HG02642 (cell line): Measurements from ENCODE around the gene AGR3.

Source experiments
- ATAC-seq: cut with Tn5 transposase; IDR thresholded peaks from one replicate; pipeline ENCODE4 v1.9.1; 2021; ENCODE audit warnings: mild to moderate bottlenecking; ENCODE audit not compliant: unreplicated experiment, poor library complexity

AGR3 gene

GRCh38 chr7:16881844-16882243 lies at the start of gene AGR3:
Gene AGR3 (minus strand): TSS chr7:16881983. CDS start chr7:16878618, 3,365 bp downstream.
- no peak for ATAC-seq

GRCh38 chr7:16930946-16931345 lies 49.2 kb upstream of the AGR3 start:
- no peak for ATAC-seq

GRCh38 chr7:16929146-16929762 lies 47.5 kb upstream of the AGR3 start:
- peak; percentile 80 for ATAC-seq

GRCh38 chr7:16926861-16927260 lies 45.1 kb upstream of the AGR3 start:
- ATAC-seq: no peak

- ATAC-seq: peak; percentile 40
Measured at GRCh38 chr7:16926283-16926682, 44.5 kb upstream of the AGR3 start.

- ATAC-seq: no peak
Measured at GRCh38 chr7:16925609-16926008, 43.8 kb upstream of the AGR3 start.

- ATAC-seq: no peak
Measured at GRCh38 chr7:16923019-16923418, 41.2 kb upstream of the AGR3 start.

GRCh38 chr7:16921644-16922257 lies 40.0 kb upstream of the AGR3 start:
- no peak for ATAC-seq

- no peak for ATAC-seq
Measured at GRCh38 chr7:16921151-16921550, 39.4 kb upstream of the AGR3 start.

- no peak for ATAC-seq
Measured at GRCh38 chr7:16919440-16919839, 37.7 kb upstream of the AGR3 start.

- no peak for ATAC-seq
Measured at GRCh38 chr7:16918288-16918895, 36.6 kb upstream of the AGR3 start.

- no peak for ATAC-seq
Measured at GRCh38 chr7:16916738-16917137, 35.0 kb upstream of the AGR3 start.

GRCh38 chr7:16916105-16916639 lies 34.4 kb upstream of the AGR3 start:
- no peak for ATAC-seq

GRCh38 chr7:16915405-16915804 lies 33.6 kb upstream of the AGR3 start:
- ATAC-seq: no peak

- no peak for ATAC-seq
Measured at GRCh38 chr7:16914771-16915170, 33.0 kb upstream of the AGR3 start.

GRCh38 chr7:16913643-16914042 lies 31.9 kb upstream of the AGR3 start:
- no peak for ATAC-seq

- no peak for ATAC-seq
Measured at GRCh38 chr7:16912540-16912939, 30.8 kb upstream of the AGR3 start.

GRCh38 chr7:16908561-16908960 lies 26.8 kb upstream of the AGR3 start:
- ATAC-seq: no peak

- no peak for ATAC-seq
Measured at GRCh38 chr7:16905300-16906044, 23.7 kb upstream of the AGR3 start.

- ATAC-seq: no peak
Measured at GRCh38 chr7:16904076-16904475, 22.3 kb upstream of the AGR3 start.

GRCh38 chr7:16900209-16900768 lies 18.5 kb upstream of the AGR3 start:
- ATAC-seq: no peak
